HG03175 (cell line): ENCODE measurements around the gene RIMBP2.
"Not testable (repeated sequence)": the region's sequence is repeated elsewhere in the genome, so short reads cannot be mapped to it uniquely, and the experiment has no call there.

Source experiments
- ATAC-seq: cut with Tn5 transposase; IDR thresholded peaks from one replicate; pipeline ENCODE4 v1.9.1; 2021; ENCODE audit warnings: mild to moderate bottlenecking, moderate library complexity; ENCODE audit not compliant: unreplicated experiment

RIMBP2 gene

DNA sequence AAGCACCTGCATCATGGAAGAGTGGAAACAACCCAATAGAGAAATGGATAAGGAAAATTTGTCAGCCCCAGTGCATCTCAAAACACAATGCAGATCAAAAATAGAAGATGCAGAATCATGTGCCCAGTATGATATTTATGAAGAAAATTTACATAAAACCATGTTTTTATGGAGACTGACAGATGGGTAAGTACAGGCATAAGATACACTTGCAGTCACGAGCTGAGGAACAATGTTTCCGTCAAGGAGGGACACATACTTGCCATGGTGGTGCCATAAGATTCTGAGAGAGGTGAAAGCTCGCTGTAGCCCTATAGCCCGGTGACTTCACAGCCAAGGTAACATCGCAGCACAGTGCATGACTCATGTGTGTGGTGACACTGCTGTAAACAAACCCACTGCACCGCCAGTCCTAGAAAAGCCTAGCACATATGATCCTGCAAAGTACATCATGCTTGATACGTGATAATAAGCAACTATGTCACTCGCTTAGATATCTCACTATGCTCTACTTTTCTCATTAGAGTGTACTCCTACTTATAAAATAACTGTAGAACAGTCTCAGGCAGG is 112.6 kb downstream of the RIMBP2 start:
- no peak for ATAC-seq

DNA sequence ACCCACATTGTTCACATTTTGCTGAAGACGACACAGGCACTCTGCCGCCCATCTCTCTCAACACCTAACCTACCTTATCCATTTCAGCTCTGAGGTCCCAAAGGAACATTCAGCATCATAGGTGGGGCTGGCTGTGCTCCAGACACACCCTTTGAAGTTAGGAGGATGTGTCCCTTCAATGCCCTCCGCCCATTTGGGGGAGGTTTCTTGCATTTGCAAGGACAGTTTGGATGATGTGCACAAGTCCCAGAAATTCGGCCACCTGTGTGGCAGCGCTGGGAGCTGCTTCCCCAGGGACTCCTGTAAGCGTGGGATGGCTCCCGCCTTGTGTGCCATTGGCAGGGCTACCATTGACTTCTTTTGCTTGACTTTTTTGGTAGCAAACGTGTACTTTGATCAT is 113.8 kb downstream of the RIMBP2 start:
- ATAC-seq: no peak

DNA sequence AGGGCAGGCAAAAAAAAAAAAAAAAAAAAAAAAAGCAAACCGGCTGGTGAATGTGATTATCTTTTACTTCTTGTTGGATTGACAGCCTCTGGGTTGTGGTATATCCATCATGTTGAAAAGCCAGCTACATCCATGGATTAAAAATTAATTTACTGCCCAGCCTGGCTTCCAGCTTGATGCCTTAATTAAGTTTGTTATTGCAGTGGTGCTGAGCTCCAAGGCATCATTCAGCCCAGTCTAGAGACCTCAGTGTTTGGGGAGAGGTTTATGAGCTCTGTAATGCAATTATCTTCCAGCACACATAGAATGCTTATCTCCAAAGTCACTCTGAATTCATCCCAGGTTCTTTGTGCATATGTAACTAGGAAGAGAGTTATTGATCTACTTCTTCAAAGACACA is 114.8 kb downstream of the RIMBP2 start:
- ATAC-seq: no peak

DNA sequence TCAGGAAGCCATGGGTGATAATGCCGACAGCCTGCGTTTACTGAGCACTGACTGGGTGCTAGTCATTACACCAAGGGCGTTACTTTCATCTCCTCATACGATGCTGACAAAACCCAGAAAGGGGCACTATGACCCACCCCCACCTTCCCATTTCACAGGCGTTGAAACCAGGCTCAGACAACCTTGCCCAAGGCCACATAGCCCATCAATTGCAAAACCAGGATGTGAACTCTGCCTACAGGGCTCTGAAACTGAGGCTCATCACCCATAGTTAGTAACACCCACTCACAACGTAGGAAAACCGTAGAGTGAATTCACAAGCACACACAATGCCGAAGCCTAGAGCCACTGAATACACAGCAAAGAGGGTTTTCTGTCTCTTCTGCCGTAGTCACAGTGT is 119.9 kb downstream of the RIMBP2 start:
- no peak for ATAC-seq

DNA sequence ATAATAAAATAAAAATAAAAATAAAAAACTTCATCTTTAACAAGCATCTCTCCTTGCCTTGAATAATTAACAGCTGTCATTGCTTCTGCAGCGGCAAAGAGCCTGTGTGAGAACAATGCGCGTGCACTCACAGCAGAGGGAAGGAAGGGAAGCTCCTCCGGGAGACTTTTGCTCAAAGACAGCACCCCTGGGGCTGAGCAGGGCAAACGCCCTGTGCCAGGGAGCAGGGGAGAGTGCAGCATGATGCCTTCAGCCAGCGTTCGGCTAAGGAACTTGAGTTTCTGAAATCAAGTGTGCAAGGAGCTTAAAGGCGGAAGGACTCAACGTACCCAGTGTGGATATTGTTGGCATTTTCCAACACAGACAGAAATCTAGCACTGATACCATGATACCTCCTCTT is 120.5 kb downstream of the RIMBP2 start:
- ATAC-seq: no peak

DNA sequence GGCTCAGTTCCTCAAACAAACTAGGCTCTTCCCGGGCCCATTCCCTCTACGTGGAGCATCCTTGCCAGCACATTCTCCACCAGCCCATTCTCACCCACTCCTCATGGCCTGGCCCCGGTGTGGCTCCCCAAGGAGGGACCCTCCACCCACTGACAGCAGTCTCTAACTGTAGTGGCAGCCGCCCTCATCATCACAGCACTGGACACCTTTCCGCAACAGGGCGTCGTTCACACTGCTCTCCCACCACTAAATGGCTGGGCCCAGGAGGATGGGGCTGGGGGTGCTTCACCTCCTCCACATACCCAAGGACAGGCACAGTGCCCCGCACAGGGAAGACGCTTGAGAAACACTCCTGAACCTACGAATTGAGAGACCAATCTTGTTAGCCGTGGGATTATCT is 123.0 kb downstream of the RIMBP2 start:
- no peak for ATAC-seq

DNA sequence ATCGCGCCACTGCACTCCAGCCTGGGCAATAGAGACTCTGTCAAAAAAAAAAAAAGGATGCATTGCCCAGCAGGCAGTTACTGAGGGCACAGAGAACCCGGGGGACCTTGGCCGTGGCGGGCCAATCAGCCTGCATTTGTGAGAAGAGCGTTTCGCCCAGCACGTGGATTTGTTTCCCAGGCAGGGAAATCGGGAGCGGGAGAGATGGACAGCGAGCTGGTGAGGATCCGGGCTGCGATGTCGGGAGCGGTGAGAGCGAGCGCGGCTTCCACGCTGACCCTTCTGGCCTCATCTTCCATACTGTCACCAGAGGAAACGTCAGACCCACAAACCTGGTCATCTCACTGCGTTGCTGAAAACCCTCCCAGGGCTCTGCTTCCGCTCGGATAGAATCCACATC is 123.5 kb downstream of the RIMBP2 start:
- no peak for ATAC-seq

DNA sequence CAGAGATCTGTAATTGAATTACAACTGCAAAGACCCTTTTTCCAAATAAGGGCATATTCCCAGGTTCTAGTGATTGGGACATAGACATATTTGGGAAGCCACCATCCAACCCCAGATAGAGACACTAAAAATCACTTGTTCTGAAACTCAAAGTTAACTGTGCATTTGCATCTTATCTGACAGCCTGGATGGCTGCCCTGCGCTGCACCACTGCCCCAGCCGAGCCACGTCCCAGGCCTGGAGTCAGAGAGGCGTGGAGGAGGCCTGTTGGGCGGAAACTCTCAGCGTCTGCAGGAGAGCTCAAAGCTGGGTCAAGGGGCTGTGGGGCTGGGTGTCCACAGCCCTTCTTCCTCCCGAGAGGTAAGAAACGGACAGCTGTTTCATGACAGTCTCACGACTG is 124.4 kb downstream of the RIMBP2 start:
- ATAC-seq: no peak

DNA sequence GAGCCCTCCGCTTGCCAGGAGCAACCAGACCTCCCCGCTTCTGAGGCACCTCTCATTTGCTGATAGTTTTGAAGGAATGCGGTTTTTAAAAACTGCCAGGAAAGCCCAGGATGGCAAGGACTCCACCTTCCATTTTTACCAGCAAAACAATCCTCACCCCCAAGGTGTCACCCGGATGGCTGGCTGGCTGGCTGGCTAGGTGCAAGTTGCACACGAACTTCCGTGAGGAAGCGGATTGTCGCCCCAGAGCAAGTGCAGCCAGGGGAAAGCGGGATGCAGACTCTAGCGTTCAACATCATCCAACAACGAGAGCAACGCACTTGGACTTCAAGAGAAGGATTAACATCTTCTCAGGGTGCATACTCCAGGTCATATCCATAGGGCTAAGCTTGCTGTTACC is 125.4 kb downstream of the RIMBP2 start:
- ATAC-seq: no peak

DNA sequence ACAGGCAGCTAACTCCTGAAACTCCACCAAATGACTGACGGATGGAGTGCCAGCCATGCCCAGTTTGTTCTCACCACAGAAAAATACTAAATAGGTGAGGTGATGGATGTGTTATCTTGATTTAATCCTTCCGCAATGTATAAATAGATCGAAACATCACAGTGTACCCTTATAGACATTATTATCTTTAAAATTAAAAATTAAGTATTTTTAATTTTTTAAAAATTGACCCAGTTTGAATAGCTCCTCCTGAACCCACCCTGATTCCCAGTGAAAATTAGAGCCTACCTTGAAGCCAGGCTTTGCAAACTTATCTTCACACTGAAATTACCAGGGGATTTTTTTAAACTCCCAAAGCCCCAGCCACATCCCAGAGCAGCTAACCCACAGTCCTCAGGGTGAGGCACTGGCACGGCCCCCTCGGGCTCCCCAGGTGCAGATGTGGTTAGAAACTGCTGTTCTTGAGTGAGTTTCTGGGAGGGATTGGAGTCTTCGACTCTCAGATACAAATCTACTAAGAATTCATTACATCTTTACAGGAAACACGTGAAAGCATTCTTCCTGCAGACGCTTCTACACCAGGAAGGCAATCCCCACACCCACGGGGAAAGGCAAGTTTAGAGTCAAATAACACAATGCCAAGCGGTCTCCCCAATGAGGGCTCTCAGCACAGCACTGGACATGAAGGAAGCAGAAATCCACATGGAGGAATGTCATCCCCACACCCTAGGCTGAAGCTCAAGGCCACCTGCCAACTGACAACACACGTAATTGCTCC is 126.4 kb downstream of the RIMBP2 start:
- no peak for ATAC-seq

DNA sequence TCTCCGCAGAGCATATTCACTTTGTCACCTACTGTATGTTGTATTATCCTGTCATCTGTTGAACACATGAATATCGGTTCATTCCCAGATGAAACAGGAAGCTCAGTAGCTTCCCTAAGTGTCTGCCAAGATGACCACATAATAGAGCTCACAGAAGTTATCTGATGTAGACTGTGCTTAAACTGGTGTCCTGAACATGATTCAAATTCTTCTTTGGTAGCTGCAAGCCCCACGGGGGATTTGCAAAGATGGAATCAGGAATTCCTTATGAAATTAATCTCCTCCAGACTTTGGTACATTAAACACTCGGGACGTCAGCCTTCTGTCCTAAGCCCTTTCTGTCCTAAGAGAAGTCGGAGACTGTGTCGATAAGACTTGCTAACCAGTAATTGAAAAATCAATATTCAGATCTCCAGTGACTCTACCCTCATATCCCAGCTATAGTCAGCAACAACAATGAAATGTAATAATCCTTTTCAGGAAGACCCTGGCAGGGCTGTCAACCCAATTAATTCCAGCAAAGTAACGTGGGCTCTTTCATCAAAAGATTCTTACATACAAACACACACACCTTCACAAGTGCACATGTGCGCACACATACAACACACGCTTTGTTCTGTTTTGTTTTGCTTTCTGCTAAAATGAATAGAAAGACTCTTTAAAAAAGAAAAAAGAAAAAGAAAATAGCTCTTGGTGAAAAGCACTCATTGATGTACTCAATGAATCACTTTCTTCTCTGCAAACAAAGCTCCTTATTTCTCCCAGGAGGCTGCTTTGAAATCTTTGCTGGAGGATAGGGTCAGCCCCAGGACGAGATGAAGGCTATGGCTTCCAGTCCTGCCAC is 127.2 kb downstream of the RIMBP2 start:
- no peak for ATAC-seq

DNA sequence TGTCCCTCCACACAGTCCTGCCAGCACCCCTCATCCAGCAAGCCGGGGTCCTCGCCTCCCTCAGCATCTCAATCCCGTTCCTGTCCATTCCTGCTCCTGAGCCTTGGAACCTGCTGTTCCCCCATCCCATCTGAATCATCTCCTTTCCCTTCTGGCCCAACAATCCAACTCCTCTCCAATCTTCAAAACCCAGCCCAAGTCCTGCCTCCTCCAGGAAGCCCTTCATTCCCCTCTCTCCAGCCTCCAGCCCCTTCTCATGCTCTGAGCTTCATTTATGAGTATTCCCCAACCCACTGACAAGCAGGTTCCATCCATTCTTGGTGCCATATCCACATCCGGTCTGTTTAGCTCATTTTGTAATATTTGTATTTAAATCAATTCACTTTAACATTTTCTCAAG is 128.1 kb downstream of the RIMBP2 start:
- no peak for ATAC-seq

DNA sequence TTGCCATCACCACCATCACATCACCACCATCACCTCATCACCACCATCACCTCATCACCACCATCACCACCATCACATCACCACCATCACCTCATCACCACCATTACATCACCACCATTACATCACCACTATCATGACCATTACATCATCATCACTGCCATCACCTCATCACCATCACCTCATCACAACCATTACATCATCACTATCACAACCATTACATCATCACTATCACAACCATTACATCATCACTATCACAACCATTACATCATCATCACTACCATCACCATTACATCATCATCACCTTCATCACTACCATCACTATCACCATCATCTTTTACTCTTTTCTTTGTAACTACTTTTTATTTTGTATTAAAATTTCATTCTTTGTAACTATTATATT is 131.6 kb downstream of the RIMBP2 start:
- ATAC-seq: not testable (repeated sequence)

DNA sequence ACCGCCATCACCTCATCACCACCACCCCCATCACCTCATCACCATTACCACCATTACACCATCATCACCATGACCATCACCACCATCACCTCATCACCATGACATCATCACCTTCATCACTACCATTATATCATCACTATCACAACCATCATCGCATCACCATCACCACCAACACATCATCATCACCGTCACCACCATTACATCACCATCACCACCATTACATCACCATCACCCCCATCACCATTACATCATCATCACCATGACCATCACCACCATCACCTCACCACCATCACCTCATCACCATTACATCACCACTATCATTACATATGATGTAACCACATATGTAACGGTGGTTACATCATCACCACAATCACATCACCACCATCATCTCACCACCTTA is 132.3 kb downstream of the RIMBP2 start:
- no peak for ATAC-seq

DNA sequence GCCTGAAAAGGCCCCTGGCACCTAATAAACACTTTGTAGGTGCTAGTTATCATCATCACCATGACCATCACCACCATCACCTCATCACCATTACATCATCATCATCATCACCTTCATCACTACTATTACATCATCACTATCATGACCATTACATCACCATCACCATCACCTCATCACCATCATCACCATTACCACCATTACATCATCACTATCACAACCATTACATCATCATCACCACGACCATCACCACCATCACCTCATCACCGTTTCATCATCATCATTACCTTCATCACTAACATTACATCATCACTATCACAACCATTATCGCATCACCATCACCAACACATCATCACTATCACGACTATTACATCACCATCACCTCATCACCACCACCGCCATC is 132.8 kb downstream of the RIMBP2 start:
- ATAC-seq: no peak

DNA sequence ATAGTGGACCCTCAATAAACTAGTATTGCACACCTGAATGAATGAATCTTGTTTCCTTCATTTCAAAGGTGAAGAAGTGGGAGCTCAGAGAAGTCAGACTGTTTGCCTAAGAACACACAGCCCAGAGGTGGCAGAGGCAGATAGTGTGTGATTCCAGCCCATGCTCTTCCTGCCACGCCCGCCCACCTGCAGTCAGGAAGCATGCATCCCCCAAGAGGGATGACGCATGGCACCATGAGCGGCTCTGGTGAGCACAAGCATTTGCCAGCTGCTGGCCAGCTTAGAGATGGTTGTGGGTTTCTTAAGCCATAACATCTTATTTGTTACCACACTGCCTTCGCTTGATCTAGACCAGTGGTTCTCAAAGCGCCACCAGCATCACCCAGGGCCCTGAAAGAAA is 133.8 kb downstream of the RIMBP2 start:
- ATAC-seq: no peak

DNA sequence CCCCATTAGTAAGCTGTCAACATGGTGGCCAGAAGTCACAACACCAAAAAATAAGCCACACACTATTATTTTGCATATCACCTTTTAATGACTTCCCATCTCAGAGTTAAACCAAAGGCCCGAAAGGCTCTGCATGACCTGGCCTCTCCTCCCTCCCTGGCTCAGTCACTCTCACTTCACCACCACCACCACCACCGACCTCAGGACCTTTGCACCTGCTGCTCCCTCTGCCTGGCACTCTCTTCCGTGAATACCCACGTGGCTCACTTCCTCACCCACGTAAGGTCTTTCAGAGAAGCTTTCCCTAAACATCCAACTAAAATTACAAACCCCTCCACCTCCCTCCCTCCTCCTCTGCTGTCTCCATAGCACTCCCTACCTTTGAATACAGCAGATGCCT is 134.3 kb downstream of the RIMBP2 start:
- no peak for ATAC-seq

DNA sequence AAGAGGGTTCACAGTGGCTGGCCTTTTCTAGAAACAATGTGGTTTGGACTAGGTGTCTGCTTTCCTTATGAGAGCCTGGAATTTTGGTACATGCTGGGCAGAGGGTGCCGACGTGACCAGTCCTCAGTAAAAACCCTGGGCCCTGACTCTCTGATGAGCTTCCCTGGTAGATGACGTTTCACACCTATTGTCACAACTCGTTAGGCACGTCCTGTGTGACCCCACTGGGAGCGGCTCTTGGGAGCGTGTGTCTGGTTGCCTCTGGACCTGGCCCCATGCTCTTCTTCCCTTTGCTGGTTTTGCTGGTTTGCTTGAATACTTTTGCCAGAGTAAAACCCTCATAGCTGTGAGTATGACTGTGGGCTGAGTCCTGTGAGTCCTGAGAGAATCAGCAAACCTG is 136.9 kb downstream of the RIMBP2 start:
- ATAC-seq: no peak

DNA sequence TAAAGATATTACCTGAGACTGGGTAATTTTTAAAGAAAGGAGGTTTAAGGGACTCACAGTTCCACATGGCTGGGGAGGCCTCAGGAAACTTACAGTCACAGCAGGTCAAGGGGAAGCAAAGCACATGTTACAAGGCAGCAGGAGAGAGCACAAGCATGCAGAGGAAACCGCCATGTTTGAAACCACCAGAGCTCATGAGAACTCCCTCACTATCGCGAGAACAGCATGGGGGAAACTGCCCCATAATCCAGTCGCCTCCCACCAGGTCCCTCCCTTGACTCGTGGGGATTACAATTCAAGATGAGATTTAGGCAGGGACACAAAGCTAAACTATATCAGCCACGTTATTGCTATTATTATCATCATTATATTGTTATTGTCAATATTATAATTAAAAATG is 138.7 kb downstream of the RIMBP2 start:
- no peak for ATAC-seq

DNA sequence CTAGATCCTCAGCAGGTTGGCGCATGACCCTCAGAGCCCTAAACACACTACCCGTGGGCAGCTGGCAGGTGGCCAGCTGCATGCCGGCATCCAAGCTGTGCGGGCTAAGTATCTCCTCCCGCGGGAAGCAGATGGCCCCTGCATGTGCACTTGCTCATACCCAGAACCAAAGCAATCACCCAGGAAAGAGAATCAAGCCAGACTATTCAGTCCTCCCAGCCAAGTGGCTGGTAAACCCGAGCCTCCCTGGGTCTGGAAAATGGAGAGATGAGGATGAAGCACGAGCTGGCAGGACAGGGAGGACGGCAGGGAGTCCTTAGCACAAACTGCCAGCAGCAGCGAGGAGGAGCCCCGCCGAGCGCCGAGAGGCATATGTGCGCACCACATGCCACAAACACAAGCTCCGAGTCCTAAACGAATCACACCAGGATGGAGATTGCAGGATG is 139.7 kb downstream of the RIMBP2 start:
- ATAC-seq: no peak

DNA sequence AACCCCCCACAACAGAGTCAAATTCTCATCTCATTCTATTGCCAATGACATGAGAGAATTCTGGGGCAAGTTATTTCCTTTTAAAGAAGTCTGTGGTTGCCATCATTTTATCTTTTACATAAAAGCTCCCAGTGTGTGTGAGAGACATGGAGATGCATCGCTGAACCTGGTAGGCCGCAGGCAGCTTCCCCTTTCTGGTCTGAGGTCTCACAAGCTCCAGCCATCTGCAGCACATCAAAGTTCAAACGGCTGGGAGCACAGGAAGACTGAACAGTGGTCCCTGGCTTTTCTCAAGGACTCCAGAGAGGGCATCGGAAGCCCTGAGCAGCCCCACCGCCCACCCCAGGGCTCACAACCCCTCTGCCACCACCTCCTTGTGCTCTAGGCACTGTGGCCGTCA is 141.7 kb downstream of the RIMBP2 start:
- no peak for ATAC-seq

DNA sequence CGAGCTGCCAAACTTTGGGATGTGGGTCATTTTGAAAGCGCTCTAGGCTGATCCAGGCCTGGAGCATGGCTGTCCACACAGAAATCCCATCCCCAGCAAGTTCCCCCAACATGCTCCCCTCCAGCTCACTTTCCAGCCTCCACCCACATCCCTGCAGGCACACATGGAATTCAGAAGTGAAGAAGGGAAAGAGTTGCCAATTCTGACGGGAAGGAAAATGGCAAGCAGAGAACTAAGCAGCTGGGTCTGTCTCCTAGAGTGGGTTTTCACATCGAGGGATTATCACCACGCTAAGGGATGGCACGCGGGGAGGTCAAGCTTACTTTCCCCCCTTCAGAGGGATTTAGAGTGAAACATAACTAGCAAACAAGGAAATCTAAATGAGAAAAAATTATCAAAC is 142.3 kb downstream of the RIMBP2 start:
- no peak for ATAC-seq
